ENCODE measurements around the gene THAP11. TPM values are rescaled to one million over a fixed set of nuclear protein-coding genes. Genes with fewer than 3 reads are reported as not detected.
A peak's percentile ranks its signal among the peaks of the same experiment; 100 is the strongest.

Gene THAP11
- total and polyA plus RNA-seq, 2 experiments from 2014 or later, result 37.3 to 115 TPM

GRCh38 chr16:67853670-67854069 is 11.6 kb downstream of the THAP11 start (continued):
- TF ChIP-seq ZNF462 (CRISPR knock-in tag; IDR thresholded peaks at IDR 0.05), result no peak
- no peak for TF ChIP-seq EZH2 (IDR thresholded peaks at IDR 0.05; ENCODE audit: low read depth, unreplicated experiment)
- TF ChIP-seq NANOG (IDR thresholded peaks at IDR 0.05; ENCODE audit: borderline replicate concordance), result no peak

GRCh38 chr16:67855789-67856188 is 13.7 kb downstream of the THAP11 start:
- Histone ChIP-seq H3K9me2 (ENCODE audit: insufficient read depth) (no peaks in the 10 kb centered on the region), H3K4me1 (ENCODE audit: insufficient read depth) (peaks cover 18% of the 10 kb centered on the region), H3K4me2 (no peak overlapping the region), H3K27ac (ENCODE audit: low read depth) (peak overlapping the region; percentile 75; the same call in 1 of the 2 replicates), H3K27me3 (ENCODE audit: insufficient read depth) (no peaks in the 10 kb centered on the region), H4K20me1 (replicated peaks; ENCODE audit: insufficient read depth) (peaks cover 79% of the 10 kb centered on the region), H3K4me3 (no peak overlapping the region), H3K79me2 (replicated peaks; ENCODE audit: insufficient read depth) (peaks cover 100% of the 10 kb centered on the region), H3F3A (replicated peaks; ENCODE audit: low read depth) (no peaks in the 10 kb centered on the region; the same call in 1 of the 2 replicates), H2AFZ (no peak overlapping the region), H3K36me3 (ENCODE audit: insufficient read depth) (no peaks in the 10 kb centered on the region)
- H3K9me3 Mint-ChIP-seq, result no peaks in the 10 kb centered on the region
- peak overlapping the region; percentile 65 for H3K27ac Mint-ChIP-seq
- DNase-seq (ENCODE audit: low spot score) (no peak), ATAC-seq (no peak)
- no peak overlapping the region for H3K4me3 Mint-ChIP-seq
- peaks cover 4% of the 10 kb centered on the region for H3K27me3 Mint-ChIP-seq (ENCODE audit: insufficient read depth, low read depth, poor library complexity)
- peaks cover 34% of the 10 kb centered on the region for H3K4me1 Mint-ChIP-seq
- H3K36me3 Mint-ChIP-seq (ENCODE audit: low read depth), result peaks cover 22% of the 10 kb centered on the region
- TF ChIP-seq CTCF (conservative IDR thresholded peaks at IDR 0.05; ENCODE audit: low read depth in 2 of 2), result no peak
- no peak for TF ChIP-seq EZH2phosphoT487 (IDR thresholded peaks at IDR 0.05; ENCODE audit: unreplicated experiment)
- TF ChIP-seq JUNB (IDR thresholded peaks at IDR 0.05; ENCODE audit: unreplicated experiment), result no peak
- no peak for TF ChIP-seq POLR2AphosphoS5 (IDR thresholded peaks at IDR 0.05; ENCODE audit: low read depth)
- no peak for TF ChIP-seq CREB1 (CRISPR knock-in tag; IDR thresholded peaks at IDR 0.05; ENCODE audit: low read depth)
- TF ChIP-seq ZNF114 (CRISPR knock-in tag; IDR thresholded peaks at IDR 0.05), result no peak
- TF ChIP-seq ZNF331 (CRISPR knock-in tag; IDR thresholded peaks at IDR 0.05; ENCODE audit: low read depth), result no peak
- no peak for TF ChIP-seq REST (IDR thresholded peaks at IDR 0.05; ENCODE audit: unreplicated experiment)
- no peak for TF ChIP-seq ETS1 (IDR thresholded peaks at IDR 0.05)
- no peak for TF ChIP-seq STAT1 (IDR thresholded peaks at IDR 0.05; ENCODE audit: unreplicated experiment)
- no peak for TF ChIP-seq NANOG (IDR thresholded peaks at IDR 0.05; ENCODE audit: borderline replicate concordance)
- no peak for TF ChIP-seq EZH2 (IDR thresholded peaks at IDR 0.05; ENCODE audit: low read depth, unreplicated experiment)
